Measurements from ENCODE around the gene OR2F1.

Gene OR2F1

GRCh38 chr7:143954135-143954534 is 509 bp upstream of the OR2F1 start:
- no peak for DNase-seq (ENCODE audit: low read depth)

DNA sequence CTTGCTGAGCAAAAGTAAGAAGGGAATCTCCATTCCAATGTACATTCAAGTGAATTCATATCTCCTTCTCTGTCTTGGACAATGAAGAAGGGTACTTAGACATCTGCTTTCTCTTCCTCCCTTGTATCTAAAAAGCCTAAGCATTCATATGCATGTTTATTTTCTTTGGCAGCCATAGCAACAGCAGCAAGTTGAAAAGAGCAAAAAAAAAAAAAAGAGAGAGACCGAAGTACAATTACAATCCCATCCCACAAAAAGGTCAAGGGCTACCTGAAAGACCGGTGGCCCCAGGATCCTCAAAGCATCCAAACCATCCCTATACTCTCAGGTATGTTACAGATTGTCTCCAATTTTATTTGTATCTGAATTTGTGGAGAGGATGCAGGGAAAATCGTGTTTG is 4.1 kb downstream of the OR2F1 start:
- no peak for DNase-seq (ENCODE audit: low read depth)

DNA sequence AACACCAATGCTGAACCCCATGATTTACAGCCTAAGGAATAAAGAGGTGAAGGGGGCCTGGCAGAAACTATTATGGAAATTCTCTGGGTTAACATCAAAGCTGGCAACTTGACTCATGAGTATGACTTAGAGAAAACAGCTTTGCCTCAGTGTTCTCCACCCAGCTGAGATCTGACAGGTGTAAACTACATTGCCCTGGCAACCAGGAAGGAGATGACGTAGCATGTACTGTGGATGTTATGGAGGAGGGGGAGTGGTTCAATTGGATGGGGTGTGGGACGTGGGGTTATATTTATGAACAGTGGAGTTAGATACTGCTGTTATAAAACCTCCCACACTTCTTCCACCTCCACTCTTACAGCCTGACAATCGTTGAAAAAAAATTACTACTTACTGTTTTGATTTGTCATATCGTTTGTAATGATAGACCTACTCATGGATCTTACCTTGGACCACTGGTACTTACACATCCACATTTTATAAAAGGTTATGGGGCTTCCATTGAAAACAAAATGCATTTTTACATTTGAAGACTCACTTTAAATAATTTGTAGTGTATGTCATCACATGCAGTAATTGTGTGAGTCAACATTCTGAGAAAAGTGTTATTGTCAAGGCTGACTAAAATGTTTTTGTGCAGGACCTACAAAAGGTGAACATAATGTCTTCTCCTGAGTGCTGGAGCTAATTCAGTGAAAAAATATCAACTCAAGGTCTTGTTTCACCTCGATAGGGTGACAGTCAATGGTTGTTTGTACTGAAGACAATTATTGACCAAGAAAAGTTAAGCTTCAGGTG is 6.4 kb downstream of the OR2F1 start:
- no peak for DNase-seq (ENCODE audit: low read depth)

DNA sequence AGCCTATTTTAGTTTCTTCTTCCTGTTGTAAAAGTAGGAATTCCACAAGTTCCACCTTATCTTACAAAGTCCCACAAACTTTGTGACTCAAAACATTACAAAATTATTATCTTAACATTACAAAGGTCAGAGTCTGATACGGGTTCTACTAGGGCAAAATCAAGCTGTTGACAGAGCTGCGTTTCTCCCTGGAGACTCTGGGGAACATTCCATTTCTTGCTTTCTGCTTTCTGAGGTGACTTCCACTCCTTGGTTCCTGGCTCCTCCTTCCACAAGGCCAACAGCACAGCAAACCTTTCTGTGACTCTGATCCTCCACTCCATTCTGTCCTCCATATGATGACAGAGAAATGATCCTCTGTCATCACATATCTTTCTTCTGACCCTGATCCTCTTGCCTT is 10.6 kb downstream of the OR2F1 start:
- no peak for DNase-seq (ENCODE audit: low read depth)

DNA sequence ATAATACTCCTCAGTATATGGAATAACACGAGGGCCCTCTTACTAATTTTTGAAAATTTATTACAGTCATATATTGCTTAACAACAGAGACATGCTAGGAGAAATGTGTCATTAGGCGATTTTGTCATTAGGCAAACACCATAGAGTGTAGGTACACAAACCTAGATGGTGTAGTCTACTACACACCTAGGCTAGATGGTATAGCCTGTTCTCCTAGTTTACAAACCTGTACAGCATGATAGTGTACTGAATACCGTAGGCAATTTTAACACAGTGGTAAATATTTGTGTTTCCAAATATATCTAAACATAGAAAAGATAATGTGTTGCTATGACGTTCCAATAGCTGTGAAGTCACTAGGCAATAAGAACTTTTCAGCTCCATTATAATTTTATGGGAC is 12.8 kb downstream of the OR2F1 start:
- no peak for DNase-seq (ENCODE audit: low read depth)

GRCh38 chr7:143973870-143974416 is 19.3 kb downstream of the OR2F1 start:
- no peak for DNase-seq (ENCODE audit: low read depth)

GRCh38 chr7:143974459-143974858 is 19.8 kb downstream of the OR2F1 start:
- DNase-seq (ENCODE audit: low read depth), result no peak

DNA sequence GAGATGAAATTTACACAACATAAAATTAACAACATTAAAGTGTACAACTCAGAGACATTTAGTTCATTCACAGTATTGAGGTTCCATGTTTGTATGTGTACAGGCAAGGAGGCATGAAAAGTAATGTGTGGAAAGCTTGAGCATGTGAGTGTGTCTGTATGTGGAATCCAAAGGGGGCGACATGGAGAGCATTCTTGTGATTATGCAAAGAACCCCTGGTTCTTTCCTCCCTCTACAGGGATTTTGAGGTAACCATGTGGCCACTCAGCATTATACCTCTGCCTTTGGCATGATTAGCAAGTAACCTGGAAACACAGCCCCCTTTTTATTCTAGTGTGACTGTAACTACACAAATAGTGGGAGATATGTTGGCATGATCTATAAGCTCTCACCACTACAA is 21.0 kb downstream of the OR2F1 start:
- DNase-seq (ENCODE audit: low read depth), result no peak

- no peak for DNase-seq (ENCODE audit: low read depth)
Observed at GRCh38 chr7:143978585-143978984, 23.9 kb downstream of the OR2F1 start.

DNA sequence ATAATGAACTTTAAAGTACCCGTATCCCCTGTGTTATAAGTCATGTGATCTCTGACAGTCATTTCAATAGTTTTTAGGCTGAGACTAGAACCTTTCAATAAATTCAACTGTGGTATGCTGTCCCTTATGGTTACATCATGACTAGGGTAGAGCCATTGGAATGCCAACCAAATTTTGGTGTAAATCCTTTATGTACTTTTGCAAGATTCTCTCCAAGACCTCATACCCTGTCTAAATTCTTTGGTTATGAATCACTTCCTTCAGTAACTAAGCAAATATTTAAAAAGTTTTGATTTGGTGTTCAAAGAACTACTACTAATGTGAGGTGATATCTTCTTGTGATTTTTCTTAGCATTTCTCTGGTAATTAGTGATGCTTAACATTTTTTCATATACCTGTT is 24.7 kb downstream of the OR2F1 start:
- DNase-seq (ENCODE audit: low read depth), result no peak

- DNase-seq (ENCODE audit: low read depth), result no peak
Observed at GRCh38 chr7:143979998-143980397, 25.4 kb downstream of the OR2F1 start.

DNA sequence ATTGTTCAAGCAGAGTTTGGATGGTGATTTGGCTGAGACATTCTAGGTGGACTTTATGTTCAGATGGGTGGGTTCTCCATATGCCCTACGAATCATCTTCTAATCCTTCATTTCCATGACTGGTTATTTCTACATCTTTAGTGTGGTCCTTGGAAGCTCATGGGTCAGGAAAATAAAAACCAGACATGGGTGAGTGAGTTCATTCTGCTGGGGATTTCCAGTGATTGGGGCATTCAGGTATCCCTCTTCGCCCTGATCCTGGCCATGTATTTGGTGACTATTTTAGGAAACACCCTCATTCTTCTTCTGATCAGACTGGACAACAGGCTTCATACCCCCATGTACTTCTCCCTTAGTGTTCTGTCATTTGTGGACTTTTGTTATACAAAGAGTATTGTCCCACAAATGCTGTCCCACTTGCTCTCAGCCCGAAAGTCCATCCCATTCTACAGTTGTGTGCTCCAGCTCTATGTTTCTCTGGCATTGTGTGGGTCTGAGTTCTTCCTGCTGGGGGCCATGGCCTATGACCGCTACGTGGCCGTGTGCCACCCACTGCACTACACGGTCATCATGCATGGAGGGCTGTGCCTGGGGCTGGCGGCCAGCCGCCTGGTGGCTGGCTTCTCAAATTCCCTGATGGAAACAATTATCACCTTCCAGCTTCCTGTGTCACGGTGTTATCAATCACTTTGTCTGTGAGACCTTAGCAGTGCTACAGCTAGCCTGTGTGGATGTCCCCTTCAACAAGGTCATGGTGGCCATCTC is 26.3 kb downstream of the OR2F1 start:
- DNase-seq (ENCODE audit: low read depth), result no peak

GRCh38 chr7:143983960-143984359 is 29.3 kb downstream of the OR2F1 start:
- no peak for DNase-seq (ENCODE audit: low read depth)

GRCh38 chr7:143987513-143987912 is 32.9 kb downstream of the OR2F1 start:
- DNase-seq (ENCODE audit: low read depth), result no peak

DNA sequence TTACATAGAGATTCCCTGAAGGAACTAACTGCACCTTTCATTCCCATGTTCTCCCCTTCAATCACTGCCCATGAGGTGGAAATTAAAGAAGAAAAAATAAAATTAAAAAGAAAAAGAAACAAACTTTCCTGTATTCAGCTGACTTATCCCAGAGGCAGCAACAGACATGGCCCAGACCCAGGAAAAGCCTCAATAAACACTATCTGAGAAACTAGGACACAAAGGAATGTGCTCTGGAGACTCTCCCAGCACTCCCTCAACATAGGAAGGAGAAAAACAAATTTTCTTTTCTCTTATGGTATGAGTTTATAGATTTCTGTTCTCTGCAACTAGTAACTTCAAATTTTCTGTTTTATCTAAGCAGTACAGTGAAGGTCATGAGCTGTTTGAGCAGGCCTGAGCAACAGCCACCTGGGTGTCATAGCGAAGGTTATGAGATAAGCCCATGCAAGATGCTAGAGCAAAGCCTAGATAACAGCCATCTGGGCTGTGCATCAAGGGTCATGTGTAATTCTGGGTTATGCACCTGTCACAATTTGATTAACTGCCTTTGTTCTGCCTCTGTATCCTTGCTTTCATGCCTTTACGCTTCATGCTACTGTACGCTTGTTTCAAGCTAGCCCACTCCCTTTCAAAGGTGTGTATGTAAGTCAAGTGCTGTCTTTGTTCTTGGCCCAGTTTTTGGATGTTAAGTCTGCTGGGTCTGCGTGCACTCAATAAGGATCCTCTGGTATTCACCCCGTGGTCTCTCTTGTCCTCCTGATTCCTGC is 34.5 kb downstream of the OR2F1 start:
- no peak for DNase-seq (ENCODE audit: low read depth)

DNA sequence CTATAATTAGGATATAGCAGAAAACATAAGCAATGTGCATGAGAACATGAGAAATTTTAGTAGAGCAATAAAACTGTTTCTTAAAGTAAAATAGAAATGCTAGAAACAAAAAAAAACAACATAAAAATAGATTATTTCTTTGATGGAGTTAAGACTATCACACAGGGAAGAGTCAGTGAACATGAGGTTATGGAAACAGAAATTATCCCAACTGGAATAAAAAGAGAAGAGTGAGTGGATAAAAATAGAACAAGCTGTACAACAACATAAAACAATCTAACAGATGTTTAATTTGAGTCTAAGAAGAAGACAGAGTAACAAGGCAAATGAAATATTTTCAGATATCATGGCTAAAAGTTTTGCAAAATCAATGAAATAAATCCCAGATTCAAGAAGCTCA is 38.0 kb downstream of the OR2F1 start:
- DNase-seq (ENCODE audit: low read depth), result no peak

GRCh38 chr7:143993924-143994323 is 39.3 kb downstream of the OR2F1 start:
- DNase-seq (ENCODE audit: low read depth), result no peak

GRCh38 chr7:144000020-144000419 is 45.4 kb downstream of the OR2F1 start, which contains the start of gene OR6B1:
OR6B1 (plus strand) TSS chr7:144000320; CDS start chr7:144003997, 3,677 bp downstream.
- no peak for DNase-seq (ENCODE audit: low read depth)

GRCh38 chr7:144001543-144001942 is 46.9 kb downstream of the OR2F1 start:
- no peak for DNase-seq (ENCODE audit: low read depth)

- DNase-seq (ENCODE audit: low read depth), result no peak
Observed at GRCh38 chr7:144004703-144005102, 50.1 kb downstream of the OR2F1 start.

GRCh38 chr7:144006029-144006691 is 51.5 kb downstream of the OR2F1 start:
- no peak for DNase-seq (ENCODE audit: low read depth)

GRCh38 chr7:144006692-144007042 is 52.0 kb downstream of the OR2F1 start:
- no peak for DNase-seq (ENCODE audit: low read depth)

All from activated T-cell treated with anti-CD3 and anti-CD28 coated beads for 24 hours (primary cell).